Measurements from ENCODE around the gene CAMSAP1.

GRCh38 chr9:135820661-135821060 lies 86.7 kb downstream of the CAMSAP1 start:
- no peak for TF ChIP-seq POLR2A (IDR thresholded peaks at IDR 0.05)
- no peak for TF ChIP-seq CTCF (IDR thresholded peaks at IDR 0.05)

Measured in esophagus squamous epithelium (tissue), 4 donors.